HG02884 (cell line): ENCODE data around the gene TOMM70.
"Not testable (repeated sequence)": the region's sequence is repeated elsewhere in the genome, so short reads cannot be mapped to it uniquely, and the experiment has no call there.

ENCODE experiments used
- ATAC-seq: cut with Tn5 transposase; IDR thresholded peaks from one replicate; pipeline ENCODE4 v1.9.1; 2021; ENCODE audit warnings: mild to moderate bottlenecking, moderate library complexity; ENCODE audit not compliant: unreplicated experiment

The TOMM70 gene

DNA sequence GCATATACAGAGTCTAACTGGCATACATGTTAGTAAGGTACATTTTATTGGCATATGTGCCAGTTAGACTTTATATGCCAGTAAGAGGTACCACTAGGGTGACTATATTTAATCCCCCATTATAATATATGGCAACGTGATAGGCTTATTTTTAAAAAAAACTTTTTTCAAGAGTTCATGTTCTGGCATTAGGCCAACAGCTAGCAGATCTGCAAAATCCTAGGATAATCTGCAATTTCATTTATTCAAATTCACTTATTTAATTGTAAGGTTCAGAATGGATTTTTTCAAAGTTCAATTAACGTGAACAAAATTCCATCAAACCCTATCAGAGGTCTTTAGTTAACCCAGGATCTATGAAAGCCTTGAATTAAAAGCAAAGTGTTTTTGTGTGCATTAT is 34.5 kb downstream of the TOMM70 start:
- ATAC-seq, result no peak

DNA sequence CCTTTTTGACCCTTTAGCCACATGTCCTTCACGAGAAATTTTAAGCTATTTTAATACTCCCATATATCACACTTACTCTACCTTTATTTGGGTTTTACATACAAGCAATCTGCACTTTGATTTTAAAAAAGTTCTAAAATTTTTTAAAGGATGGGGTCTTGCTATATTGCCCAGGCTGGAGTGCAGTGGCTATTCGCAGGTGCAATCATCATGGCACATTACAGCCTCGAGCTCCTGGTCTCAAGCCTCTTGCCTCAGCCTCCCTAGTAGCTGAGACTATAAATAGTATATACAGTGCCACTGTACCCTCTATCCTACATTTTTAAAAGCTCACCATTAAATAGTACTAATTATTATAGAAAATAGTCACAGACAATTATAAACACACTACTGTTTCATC is 36.5 kb downstream of the TOMM70 start:
- ATAC-seq, result no peak

DNA sequence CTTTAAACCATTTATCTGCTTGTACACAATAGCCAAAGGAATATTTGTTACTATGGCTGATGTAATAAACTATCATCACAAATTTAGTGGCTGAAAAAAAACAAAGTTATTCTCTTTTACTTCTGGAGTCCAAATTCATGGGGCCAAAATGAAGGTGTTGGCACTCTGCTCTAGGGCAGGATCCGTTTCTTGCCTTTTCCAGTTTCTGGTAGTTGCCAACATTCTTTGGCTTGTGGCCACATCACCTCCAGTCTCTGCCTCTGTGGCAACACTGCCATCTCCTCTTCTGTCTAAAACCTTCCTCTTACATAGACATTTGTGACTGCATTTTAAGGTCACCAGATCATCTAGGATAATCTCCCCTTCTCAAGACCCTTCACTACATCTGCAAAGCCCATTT is 39.0 kb downstream of the TOMM70 start:
- no peak for ATAC-seq

DNA sequence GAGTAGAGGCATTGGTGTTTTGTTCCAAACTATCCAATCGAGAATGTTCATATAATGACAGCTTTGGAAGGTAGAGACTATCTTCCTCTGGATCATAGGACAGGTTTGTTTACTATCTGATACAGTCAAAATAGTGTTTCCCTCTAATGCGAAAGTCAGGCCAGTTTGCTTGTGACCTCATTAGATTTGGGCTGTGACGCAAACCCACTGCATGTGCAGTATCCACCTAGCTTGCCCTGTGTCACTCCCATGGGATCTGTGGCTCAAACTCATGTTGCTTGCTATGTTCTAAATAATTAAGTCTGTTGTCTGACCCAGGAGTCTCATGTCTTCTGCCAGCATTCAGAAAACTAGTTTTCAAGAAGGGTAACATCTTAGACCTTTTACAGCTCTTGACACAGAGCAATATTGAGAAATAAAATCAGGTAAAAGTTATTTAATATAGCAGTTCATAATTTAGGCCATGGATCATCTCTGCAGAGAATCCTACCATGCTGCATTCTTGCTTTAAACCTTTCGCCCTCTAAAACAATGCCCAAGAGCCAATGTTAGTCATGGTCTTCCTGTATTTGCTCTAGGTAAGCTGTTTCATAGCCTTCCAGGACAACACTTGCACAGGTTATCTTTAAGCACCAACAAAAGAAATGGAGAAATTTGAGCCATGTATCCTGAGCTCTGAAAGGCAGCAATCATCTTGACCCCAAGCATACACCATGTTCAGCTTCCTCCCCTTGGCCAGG is 40.0 kb downstream of the TOMM70 start:
- ATAC-seq, result no peak

DNA sequence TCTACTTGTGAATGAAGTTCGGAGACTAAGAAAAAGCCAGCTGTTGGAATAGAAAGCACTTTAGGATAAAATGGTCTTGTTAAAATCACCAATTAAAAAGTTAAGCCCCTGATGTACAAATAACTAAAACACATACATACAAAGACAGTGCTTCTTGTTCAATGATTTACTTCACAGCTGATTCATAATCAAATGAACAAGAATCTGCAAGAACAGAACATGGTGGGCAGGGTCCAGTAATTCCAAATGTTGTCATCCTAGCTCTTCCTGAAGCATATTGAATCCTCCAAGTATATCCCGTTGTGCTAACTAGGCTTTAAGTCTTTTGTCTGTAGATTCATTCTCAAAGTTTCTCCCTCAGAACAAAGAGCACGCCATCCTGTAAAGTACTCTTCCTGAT is 41.9 kb downstream of the TOMM70 start:
- ATAC-seq, result no peak

DNA sequence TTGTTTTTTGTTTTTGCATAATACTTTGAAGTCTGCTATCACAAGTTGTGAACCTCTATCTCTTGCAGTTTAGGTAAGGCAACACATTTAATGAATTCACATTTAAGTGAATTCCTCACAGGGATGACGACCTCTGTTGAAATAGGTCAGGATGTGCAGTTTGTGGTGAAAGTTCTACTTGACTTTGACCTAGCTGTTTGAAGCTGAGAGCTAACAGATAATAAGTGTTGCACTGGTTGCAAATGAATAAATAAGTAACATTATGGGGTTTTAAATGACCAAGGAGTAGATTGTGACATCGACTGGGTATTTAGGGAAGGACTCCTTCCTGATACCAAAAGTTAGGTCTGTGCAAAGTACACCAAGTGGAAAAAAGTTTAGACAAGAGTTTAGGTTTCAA is 42.5 kb downstream of the TOMM70 start:
- no peak for ATAC-seq

DNA sequence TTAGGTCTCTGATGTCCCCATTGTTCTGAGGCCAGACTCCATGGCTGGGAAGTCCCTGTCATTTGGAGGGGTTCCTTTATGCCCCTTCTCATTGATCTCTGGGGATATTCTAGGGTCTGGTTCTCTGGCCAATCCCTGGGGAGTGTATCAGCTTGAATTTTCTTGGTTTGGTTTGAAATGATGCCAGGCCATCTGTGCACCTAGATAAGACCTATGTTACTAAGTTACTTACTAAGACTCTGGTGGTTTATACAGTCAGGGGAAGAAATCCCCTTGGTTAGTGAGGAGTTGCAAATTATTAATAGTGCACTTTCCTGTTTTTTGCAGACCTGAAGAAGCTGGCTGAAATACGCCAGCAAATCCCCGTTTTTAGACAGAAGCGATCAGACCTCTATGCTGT is 46.0 kb downstream of the TOMM70 start:
- no peak for ATAC-seq

DNA sequence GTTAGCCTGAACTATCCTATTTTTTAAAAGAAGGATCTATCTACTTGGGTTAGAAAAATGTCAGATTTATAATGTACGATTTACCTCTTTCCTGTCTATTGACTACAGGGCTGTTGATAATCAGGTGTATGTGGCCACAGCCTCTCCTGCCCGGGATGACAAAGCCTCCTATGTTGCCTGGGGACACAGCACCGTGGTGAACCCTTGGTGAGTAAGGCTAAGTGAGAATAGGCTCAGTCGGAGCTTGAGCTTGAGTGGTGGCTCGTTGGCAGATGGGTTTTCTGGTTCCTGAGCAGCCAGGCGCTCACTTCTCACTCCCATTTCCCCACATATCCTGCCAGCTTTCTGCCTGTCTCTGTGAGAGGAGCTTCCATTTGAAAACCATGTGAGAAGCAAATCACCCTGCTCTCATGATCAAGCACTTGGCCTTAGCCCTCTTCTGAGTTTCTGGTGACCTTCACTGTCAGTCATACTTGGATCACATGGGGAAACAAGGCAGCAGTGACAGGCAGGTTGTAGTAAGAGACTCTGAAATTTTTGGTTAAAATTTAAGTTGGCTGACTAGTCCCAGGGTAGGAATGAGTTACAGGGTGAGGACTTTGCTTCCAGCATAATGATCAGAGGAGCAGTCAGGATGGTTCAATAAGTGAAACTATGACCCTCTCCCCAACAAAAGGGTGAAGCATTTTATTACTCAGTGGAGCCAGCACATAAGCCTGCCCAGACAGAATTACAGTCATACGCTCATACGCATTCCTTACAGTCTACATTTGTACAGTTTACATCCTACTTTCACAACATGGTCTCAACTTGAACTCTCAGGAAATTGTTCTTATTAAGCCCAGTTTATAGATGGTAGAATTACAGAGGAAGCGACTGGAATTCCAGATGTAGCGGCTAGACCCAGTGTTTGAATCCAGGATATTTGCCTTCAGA is 48.3 kb downstream of the TOMM70 start:
- no peak for ATAC-seq

DNA sequence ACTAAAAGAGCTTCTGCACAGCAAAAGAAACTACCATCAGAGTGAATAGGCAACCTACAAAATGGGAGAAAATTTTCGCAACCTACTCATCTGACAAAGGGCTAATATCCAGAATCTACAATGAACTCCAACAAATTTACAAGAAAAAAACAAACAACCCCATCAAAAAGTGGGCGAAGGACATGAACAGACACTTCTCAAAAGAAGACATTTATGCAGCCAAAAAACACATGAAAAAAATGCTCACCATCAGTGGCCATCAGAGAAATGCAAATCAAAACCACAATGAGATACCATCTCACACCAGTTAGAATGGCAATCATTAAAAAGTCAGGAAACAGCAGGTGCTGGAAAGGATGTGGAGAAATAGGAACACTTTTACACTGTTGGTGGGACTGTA is 49.1 kb downstream of the TOMM70 start:
- not testable (repeated sequence) for ATAC-seq

DNA sequence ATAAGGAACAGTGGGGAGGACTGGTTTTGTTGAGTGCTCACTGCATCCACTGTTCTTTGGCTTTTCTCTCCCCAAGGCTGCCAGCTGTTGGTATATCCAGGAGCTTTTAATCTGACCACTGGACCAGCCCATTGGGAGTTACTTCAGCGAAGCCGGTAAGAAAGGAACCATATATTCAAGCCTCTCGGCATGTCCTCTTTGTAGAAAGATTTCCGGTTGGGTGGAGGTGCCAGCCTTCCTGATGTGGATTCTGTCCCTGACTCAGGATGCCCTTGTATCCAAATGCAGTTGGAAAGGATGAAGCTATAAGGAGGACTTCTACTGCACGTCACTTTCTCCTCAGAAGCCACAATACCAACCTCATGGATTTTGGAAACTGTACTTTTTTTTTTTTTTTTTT is 52.2 kb downstream of the TOMM70 start:
- ATAC-seq, result no peak

DNA sequence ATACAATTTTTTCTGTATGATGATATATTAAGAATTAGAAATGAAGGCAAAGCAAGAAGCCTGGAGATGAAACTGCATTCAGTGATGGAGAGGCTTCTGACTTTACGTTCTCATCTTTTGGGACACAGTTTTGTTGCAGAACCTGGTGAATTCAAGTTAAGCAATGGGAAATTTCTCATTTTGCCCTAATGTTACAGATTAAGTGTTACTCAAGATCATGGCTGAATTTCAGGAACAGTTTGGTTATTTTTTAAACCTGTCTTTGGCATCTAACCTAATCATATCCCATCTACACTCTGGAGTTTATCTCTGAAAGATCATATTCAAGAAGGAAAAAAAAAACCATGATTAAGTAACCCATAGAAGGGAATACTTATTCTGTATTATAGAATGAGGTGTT is 60.4 kb downstream of the TOMM70 start:
- no peak for ATAC-seq

DNA sequence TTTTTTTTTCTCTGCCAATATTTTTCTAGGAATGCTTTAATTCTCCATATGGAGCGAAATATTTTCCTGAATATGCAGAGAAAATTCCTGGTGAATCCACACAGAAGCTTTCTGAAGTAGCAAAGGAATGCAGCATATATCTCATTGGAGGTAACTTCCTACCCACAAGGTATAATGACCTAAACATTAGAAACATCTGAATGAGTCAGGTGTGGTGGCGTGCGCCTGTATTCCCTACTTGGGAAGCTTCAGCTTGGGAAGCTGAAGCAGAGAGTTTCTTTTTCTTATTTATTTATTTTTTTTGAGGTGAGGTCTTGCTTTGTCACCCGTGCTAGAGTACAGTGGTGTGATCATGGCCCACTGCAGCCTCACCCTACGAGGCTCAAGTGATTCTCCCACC is 61.1 kb downstream of the TOMM70 start:
- no peak for ATAC-seq

DNA sequence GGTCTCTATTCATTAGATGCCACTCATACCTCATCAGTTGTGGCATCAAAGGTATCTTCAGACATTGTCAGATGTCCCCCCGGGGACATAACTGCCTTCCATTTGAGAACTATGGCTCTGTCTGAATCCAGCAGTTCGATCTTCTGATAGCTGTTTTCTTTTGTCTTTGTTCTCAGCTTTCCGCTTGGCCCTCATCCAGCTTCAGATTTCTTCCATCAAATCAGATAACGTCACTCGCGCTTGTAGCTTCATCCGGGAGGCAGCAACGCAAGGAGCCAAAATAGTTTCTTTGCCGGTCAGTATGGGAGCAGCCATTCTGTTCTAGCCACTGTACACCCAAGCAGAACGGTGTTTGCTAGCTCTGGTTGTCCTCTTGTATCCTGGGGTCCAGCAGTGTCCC is 62.0 kb downstream of the TOMM70 start:
- no peak for ATAC-seq

DNA sequence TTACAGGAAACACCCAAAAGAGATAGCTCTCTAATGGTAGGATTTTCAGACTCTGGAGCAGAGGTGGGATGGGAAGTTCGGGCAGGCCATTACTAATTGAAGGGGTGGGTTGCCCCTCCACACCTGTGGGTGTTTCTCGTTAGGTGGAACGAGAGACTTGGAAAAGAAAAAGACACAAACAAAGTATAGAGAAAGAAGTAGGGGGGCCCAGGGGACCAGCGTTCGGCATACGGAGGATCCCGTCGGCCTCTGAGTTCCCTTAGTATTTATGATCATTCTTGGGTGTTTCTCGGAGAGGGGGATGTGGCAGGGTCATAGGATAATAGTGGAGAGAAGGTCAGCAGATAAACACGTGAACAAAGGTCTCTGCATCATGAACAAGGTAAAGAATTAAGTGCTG is 64.7 kb downstream of the TOMM70 start:
- ATAC-seq, result not testable (repeated sequence)

DNA sequence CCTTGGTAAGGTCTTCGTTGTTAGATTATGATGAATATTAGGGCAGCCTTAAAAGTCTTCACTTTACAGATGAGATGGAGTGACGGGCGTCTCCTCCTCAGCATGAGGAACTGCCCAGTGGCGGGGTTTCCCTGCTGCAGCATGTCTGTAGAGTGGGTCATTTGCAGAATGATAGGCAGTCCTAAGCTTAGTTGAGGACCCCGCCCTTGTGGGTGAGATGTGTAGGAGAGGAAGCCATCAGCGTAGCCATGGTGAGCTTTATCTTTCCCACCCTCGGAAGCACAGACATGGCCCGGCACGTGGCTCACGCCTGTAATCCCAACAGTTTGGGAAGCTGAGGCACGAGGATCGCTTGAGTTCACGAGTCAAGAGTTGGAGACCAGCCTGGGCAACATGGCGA is 65.5 kb downstream of the TOMM70 start:
- ATAC-seq, result peak; percentile 45

DNA sequence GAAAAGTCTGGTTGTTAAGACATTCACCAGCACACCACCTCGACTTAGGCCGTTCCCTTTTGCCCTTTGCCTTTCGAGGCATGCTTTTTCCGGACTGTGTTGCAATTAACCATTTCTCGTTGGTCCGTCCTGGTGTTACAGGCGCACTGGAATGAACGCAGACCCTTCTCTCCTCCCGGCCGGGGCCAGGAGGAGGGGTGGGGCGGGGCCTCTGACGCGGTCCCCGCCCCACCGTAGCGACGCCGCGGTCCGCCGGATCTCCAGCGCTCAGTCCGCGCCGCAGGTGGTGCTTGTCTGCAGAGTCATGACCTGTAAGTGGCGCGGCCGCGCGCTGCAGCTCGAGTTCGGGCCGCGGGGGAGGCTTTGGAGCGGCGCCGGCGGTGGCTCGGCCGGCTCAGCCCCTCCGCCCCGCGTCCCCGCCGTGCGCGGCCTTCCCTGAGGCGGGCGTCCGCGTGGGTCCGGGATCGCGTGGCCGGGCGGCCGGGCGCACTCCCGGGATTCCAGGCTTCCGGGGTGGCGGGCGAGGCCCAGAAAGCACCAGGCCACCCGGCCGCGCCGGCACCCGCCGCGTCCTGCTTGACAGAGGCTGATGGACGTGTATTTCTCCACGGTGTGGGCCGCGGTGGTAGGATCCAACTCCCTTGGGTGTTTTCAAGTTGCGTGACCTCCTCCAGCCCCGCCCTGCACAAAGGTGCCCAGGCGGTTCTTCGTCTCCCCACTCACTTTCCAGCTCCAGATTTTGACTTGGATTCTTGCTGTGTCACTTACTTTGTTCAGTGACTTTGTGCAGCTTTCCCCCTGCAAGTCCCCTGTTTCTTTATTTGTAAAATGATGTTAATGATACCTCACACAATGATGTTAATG is 66.2 kb downstream of the TOMM70 start, which contains the start of gene NIT2:
Gene NIT2 (plus strand): TSS at position 270 of the 864 bp plus-strand sequence. CDS start 35 bp downstream, at position 305.
- ATAC-seq, result peak; percentile 91

DNA sequence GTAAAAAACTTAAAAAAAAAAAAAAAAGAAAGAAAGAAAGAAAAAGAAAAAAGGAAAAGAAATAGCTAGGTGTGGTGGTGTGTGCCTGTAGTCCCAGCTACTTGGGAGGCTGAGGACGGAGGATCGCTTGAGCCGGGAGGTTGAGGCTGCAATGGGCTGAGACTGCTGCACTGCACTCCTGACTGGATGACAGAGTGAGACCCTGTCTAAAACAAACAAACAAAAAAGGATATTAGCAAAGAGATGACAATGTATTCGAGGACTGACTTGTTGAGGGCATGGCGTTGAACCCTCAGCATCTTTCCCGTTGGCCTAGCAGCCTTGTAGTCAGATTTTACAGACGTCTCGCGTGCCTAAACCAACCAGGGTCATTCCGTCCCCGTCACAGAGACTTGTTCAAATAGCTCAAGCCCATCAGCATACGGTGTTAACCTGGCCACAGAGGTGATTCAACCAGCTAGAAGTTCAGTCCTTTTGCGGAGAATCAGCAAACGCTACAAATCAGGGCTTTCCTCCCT is 66.9 kb downstream of the TOMM70 start:
- peak; percentile 30 for ATAC-seq

DNA sequence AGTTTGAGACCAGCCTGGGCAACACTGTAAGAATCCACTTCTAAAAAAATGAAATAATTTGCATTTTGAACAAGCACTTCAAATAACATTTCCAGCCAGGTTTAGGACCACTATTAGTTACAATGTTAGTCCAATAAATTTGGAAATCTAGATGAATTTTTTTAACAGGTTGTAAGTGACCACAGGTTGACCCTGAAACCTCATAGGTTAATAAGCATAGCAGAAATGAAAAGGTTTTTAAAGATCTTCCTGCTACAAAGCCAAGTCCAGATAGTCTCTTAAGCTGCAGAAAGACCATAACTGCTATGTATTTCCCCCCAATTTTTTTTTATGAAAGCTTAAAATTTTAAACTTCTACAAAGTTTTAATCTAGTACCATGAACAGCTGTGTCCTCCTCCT is 67.8 kb downstream of the TOMM70 start:
- no peak for ATAC-seq

DNA sequence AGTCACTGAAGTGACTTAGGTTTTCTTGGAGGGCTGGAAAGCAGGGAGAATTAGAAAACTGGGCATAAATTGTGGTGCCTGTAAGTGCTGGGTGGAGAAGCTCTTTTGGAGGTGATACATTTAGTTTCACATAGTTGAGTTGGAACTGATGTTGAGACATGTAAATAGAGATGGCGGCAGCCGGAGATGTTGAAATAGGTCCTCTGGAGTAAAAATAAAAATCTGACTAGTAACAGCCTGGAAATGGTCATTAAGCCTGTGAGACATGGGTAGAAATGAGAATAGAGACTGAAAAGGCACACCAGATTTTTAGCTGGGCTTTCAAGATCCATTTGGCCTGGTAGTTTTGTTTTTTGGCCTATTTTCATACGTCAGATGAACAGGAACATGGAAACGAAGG is 69.2 kb downstream of the TOMM70 start:
- ATAC-seq, result no peak

DNA sequence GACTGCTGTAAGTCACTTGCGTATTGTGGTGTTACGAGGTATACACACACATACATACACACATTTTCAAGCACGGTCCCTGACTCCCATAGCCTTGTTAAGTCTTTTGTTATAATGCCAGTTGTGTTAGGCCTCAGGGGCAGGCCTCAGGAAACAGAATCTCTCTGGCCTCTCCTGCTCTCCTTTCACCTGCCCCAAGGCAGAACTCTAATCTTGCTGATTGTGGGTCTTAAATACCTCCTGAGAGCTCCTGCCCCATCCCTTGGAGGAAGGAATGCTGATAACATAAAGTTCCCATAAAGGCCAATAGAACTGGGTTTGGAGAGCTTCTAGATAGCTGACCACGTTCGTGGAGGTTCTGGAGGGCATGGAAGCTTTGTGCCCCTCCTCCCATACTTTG is 70.2 kb downstream of the TOMM70 start:
- ATAC-seq, result no peak
